Stimulated activated CD4-positive, alpha-beta T cell treated with anti-CD3 and anti-CD28 coated beads, Interleukin-4, amount 100 ng/mL, for 48 hours (primary cell): ENCODE data around the gene AKAP13.
A peak's percentile ranks its signal among the peaks of the same experiment; 100 is the strongest.

Experiments
- DNase-seq, 2 donors: peaks; one replicate each; pipeline ENCODE4 v3.0.0-alpha.2; 2020; ENCODE audit warnings: low read depth in 2 of 2

Gene AKAP13

GRCh38 chr15:85496551-85497171 lies 116.3 kb downstream of the AKAP13 start:
- no peak for DNase-seq

GRCh38 chr15:85497172-85497569 lies 116.8 kb downstream of the AKAP13 start:
- no peak for DNase-seq

- no peak for DNase-seq
Measured at GRCh38 chr15:85498471-85498870, 118.1 kb downstream of the AKAP13 start.

- no peak for DNase-seq
Measured at GRCh38 chr15:85499371-85499887, 119.0 kb downstream of the AKAP13 start.

GRCh38 chr15:85500060-85500708 lies 119.8 kb downstream of the AKAP13 start:
- no peak for DNase-seq

- DNase-seq = no peak
Measured at GRCh38 chr15:85500729-85501128, 120.3 kb downstream of the AKAP13 start.

- DNase-seq = no peak
Measured at GRCh38 chr15:85501574-85501973, 121.2 kb downstream of the AKAP13 start.

GRCh38 chr15:85503151-85503799 lies 122.9 kb downstream of the AKAP13 start:
- no peak for DNase-seq

- peak in 1 of 2 donors; percentile 42 for DNase-seq
Measured at GRCh38 chr15:85504749-85505676, 124.6 kb downstream of the AKAP13 start.

GRCh38 chr15:85507114-85507513 lies 126.7 kb downstream of the AKAP13 start:
- no peak for DNase-seq

GRCh38 chr15:85509973-85510372 lies 129.6 kb downstream of the AKAP13 start:
- no peak for DNase-seq

GRCh38 chr15:85514413-85514812 lies 134.0 kb downstream of the AKAP13 start:
- DNase-seq = no peak

- no peak for DNase-seq
Measured at GRCh38 chr15:85515212-85515611, 134.8 kb downstream of the AKAP13 start.

- DNase-seq = no peak
Measured at GRCh38 chr15:85517086-85517485, 136.7 kb downstream of the AKAP13 start.

GRCh38 chr15:85518979-85519761 lies 138.8 kb downstream of the AKAP13 start:
- no peak for DNase-seq

GRCh38 chr15:85520650-85521049 lies 140.2 kb downstream of the AKAP13 start:
- no peak for DNase-seq

GRCh38 chr15:85523530-85523929 lies 143.1 kb downstream of the AKAP13 start:
- no peak for DNase-seq

GRCh38 chr15:85525755-85526154 lies 145.4 kb downstream of the AKAP13 start:
- DNase-seq = no peak

- no peak for DNase-seq
Measured at GRCh38 chr15:85527895-85528294, 147.5 kb downstream of the AKAP13 start.

- no peak for DNase-seq
Measured at GRCh38 chr15:85530079-85530478, 149.7 kb downstream of the AKAP13 start.

GRCh38 chr15:85531083-85531482 lies 150.7 kb downstream of the AKAP13 start:
- no peak for DNase-seq
